ENCODE results near the gene PAX5. TPM values are rescaled to one million over a fixed set of nuclear protein-coding genes. Genes with fewer than 3 reads are reported as not detected.

The PAX5 gene
- total and polyA plus RNA-seq, 2 donors (not counting 1 experiment from before 2014, with no cell fraction given): 196 to 275 TPM

DNA sequence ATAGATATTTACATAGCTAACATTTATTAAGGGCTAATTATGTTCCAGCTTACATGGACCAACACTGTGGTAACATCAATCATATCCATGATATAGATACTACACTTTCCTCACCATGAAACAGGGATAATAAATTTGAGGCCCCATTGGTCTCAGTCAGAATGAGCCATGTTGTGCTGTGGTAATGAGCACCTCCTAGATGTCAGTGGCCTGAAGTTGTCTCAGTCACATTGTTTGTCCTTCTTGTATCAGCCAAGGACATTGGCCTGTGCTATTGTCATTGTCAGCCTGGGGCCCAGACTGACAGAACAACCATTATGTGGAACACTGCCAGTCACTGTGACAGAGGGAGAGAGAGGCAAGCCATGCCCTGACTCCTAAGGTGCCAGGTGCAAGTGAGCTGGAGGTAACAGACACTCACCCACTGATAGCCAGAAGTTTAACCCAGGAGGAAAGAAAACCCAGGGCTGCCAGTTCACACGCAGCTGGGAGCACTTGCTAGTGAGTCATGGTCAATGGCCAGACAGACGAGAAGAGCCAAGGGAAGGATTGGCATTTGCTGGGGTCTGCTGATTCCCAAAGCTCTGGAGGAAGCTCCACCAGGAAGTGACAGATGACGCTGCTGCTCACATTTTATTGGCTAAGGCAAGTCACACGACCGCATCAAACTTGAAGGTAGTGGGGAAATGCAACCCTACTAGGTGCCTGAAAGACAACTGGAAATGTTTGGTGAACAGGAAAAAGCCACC is 237.2 kb downstream of the PAX5 start:
- Mint-ChIP-seq H3K4me3 (no peak overlapping the region), H3K9me3 (ENCODE audit: insufficient read depth) (peaks cover 5% of the 10 kb centered on the region)
- WGBS (ENCODE audit: insufficient coverage): 85% methylated on average over 5 of the region's 5 CpGs

GRCh38 chr9:36794461-36794860 is 239.6 kb downstream of the PAX5 start:
- Histone ChIP-seq H3K36me3 (replicated peaks in 1 of 2; ENCODE audit: control extremely low read depth in 1 of 2, control insufficient read depth in 1 of 2, extremely low read depth in 1 of 2, insufficient read depth in 2 of 2, low read length in 1 of 2) (no peaks in the 10 kb centered on the region), H3K4me2 (replicated peaks; ENCODE audit: low read depth, low read length, poor library complexity, severe bottlenecking) (no peak overlapping the region), H2AFZ (ENCODE audit: insufficient read depth, low read depth, low read length, poor library complexity, severe bottlenecking) (no peak overlapping the region), H3K4me3 (ENCODE audit: control extremely low read depth in 1 of 5, extremely low read depth in 1 of 5, insufficient read depth in 1 of 5, low read depth in 2 of 5, low read length in 4 of 5) (no peak overlapping the region), H3K27ac (ENCODE audit: low read length in 2 of 2) (no peak overlapping the region), H3K27me3 (replicated peaks in 1 of 4; ENCODE audit: control extremely low read depth in 1 of 4, control insufficient read depth in 3 of 4, insufficient read depth in 4 of 4, low read length in 3 of 4) (no peaks in the 10 kb centered on the region), H3K79me2 (ENCODE audit: control insufficient read depth, insufficient read depth, low read length) (no peaks in the 10 kb centered on the region), H3K9me3 (ENCODE audit: control extremely low read depth in 1 of 3, control insufficient read depth in 2 of 3, insufficient read depth in 1 of 3, low read length in 2 of 3) (peaks cover 0 to 16% (median 12%) of the 10 kb centered on the region in 3 donors), H4K20me1 (ENCODE audit: control insufficient read depth, insufficient read depth, low read length, poor library complexity, severe bottlenecking) (no peaks in the 10 kb centered on the region), H3K9ac (ENCODE audit: low read length) (no peak overlapping the region), H3K4me1 (ENCODE audit: control insufficient read depth in 2 of 2, insufficient read depth in 2 of 2, low read length in 2 of 2) (no peaks in the 10 kb centered on the region)
- H3K9me3 Mint-ChIP-seq (ENCODE audit: insufficient read depth): peaks cover 5% of the 10 kb centered on the region
- ChIA-PET POLR2A (no interaction called here), CTCF (no interaction called here)
- TF ChIP-seq, protein P1, sequence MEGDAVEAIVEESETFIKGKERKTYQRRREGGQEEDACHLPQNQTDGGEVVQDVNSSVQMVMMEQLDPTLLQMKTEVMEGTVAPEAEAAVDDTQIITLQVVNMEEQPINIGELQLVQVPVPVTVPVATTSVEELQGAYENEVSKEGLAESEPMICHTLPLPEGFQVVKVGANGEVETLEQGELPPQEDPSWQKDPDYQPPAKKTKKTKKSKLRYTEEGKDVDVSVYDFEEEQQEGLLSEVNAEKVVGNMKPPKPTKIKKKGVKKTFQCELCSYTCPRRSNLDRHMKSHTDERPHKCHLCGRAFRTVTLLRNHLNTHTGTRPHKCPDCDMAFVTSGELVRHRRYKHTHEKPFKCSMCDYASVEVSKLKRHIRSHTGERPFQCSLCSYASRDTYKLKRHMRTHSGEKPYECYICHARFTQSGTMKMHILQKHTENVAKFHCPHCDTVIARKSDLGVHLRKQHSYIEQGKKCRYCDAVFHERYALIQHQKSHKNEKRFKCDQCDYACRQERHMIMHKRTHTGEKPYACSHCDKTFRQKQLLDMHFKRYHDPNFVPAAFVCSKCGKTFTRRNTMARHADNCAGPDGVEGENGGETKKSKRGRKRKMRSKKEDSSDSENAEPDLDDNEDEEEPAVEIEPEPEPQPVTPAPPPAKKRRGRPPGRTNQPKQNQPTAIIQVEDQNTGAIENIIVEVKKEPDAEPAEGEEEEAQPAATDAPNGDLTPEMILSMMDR (IDR thresholded peaks at IDR 0.05): no peak
- no peak for TF ChIP-seq EZH2 (IDR thresholded peaks at IDR 0.05; ENCODE audit: borderline replicate concordance, insufficient read depth, low read depth, low read length, poor library complexity, severe bottlenecking)
- DNase-seq: no peak
- H3K4me3 Mint-ChIP-seq: no peak overlapping the region
- intact Hi-C loops (cut with micrococcal nuclease): no loop called here
- H3K27me3 Mint-ChIP-seq: no peaks in the 10 kb centered on the region
- 96% methylated on average over 4 of the region's 5 CpGs for WGBS (ENCODE audit: insufficient coverage)
- no peaks in the 10 kb centered on the region for H3K4me1 Mint-ChIP-seq
- ATAC-seq (ENCODE audit: low read depth): no peak
- H3K27ac Mint-ChIP-seq: no peak overlapping the region

More for the DNA sequence above, 237.2 kb downstream of the PAX5 start:
- H3K79me2 ChIP-seq (ENCODE audit: control insufficient read depth, insufficient read depth, low read length): no peaks in the 10 kb centered on the region
- no peaks in the 10 kb centered on the region for H3K4me1 ChIP-seq (ENCODE audit: control insufficient read depth in 2 of 2, insufficient read depth in 2 of 2, low read length in 2 of 2)
- no peaks in the 10 kb centered on the region for H4K20me1 ChIP-seq (ENCODE audit: control insufficient read depth, insufficient read depth, low read length, poor library complexity, severe bottlenecking)
- ChIA-PET CTCF (interaction anchor here (1.0 kb wide), 1 partner anchor 68 kb away, joined by 3 read pairs; no protein-coding TSS in a partner anchor), POLR2A (no interaction called here)
- H3K36me3 ChIP-seq (replicated peaks in 1 of 2; ENCODE audit: control extremely low read depth in 1 of 2, control insufficient read depth in 1 of 2, extremely low read depth in 1 of 2, insufficient read depth in 2 of 2, low read length in 1 of 2): no peaks in the 10 kb centered on the region
- no peak overlapping the region for H3K4me3 ChIP-seq (ENCODE audit: control extremely low read depth in 1 of 5, extremely low read depth in 1 of 5, insufficient read depth in 1 of 5, low read depth in 2 of 5, low read length in 4 of 5)
- no peak for TF ChIP-seq EZH2 (IDR thresholded peaks at IDR 0.05; ENCODE audit: borderline replicate concordance, insufficient read depth, low read depth, low read length, poor library complexity, severe bottlenecking)
- TF ChIP-seq, protein P1 (IDR thresholded peaks at IDR 0.05): no peak
- H3K9ac ChIP-seq (ENCODE audit: low read length): no peak overlapping the region
- intact Hi-C loops (cut with micrococcal nuclease): no loop called here
- H3K27me3 Mint-ChIP-seq: peaks cover 9% of the 10 kb centered on the region
- no peaks in the 10 kb centered on the region for H3K4me1 Mint-ChIP-seq
- no peak overlapping the region for H3K27ac ChIP-seq (ENCODE audit: low read length in 2 of 2)
- H3K27ac Mint-ChIP-seq: no peak overlapping the region
- H3K27me3 ChIP-seq (replicated peaks in 1 of 4; ENCODE audit: control extremely low read depth in 1 of 4, control insufficient read depth in 3 of 4, insufficient read depth in 4 of 4, low read length in 3 of 4): peaks cover 0 to 3% (median 0%) of the 10 kb centered on the region in 4 experiments
- ATAC-seq (ENCODE audit: low read depth) (no peak), DNase-seq (no peak)
- no peak overlapping the region for H3K4me2 ChIP-seq (replicated peaks; ENCODE audit: low read depth, low read length, poor library complexity, severe bottlenecking)
- no peak overlapping the region for H2AFZ ChIP-seq (ENCODE audit: insufficient read depth, low read depth, low read length, poor library complexity, severe bottlenecking)
- H3K9me3 ChIP-seq (ENCODE audit: control extremely low read depth in 1 of 3, control insufficient read depth in 2 of 3, insufficient read depth in 1 of 3, low read length in 2 of 3): peaks cover 0 to 16% (median 12%) of the 10 kb centered on the region in 3 donors

All from B cell (primary cell).